Endometrial microvascular endothelial cells (primary cell): ENCODE data around the gene GPR55. TPM values are rescaled to one million over a fixed set of nuclear protein-coding genes. Genes with fewer than 3 reads are reported as not detected.

Experiments used
- in situ Hi-C: cut with HindIII; loops from 2 replicates; pipeline ENCODE4 v1.10.0; 2017; ENCODE audit warnings: low sequenced_read_pairs, low pct_unique_long_range_greater_than_20kb; ENCODE audit errors: inconsistent ontology term
- total RNA-seq: library from RNA; depleted of rRNA; stranded (reverse); fragments of >200 nt; gene quantifications from one replicate; pipeline ENCODE4 v1.2.3, GENCODE V29; 2015; ENCODE audit errors: inconsistent ontology term

The GPR55 gene
- total RNA-seq, 1 donor from 2014 or later = not detected

DNA sequence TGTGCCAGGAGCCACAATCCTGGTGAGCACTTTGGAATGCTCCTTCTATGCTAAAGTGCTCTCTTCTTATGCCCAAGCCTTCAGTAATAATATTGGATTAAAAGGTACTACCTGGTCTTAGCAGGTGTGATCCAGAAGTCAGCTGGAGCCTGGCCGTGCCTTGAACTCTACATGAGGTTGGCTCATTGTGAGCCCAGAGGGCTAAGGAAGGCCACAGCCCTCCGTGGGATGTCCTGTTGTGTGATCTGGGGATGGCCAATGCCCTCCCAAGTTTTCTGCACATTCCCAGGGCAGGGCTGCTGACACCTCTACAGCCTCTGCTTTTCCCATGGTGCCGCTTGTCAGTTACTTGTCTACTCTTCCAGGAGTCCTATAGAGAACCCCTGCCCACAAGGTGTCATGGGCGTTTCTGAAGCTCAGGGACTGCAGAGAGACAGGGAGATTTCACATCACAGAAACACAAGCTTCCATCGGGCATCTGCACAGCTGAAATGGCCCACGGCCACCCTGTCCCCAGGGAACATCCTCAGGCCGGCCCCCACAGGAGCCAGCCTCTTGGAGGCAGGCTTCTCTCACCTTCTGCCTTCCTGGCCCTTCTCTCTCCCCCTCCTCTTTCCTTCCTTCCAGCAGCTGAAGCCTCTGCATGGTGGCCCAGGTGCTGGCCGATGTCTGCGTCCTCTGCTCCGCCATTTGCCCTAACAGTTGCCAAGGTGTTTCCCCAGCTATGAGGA lies 27.3 kb upstream of the GPR55 start:
- in situ Hi-C loops = no loop called here

DNA sequence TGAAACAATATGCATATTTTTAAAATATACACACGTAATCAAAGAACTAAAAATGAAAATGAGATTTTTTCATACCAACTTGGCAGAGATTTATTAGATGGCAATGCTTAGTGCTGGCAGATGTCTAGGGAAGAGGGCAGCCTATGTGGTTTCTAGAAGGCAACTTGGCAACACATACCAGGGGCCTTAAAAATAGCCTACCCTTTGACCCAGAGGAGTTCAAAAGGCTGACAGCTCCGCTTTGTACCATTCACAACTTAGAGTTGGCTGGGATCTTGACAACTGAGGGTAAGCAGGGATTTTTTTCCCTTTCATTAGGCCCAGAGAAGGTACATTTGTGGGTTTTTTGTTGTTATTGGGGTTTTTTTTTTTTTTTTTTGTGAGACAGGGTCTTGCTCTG lies 26.4 kb upstream of the GPR55 start:
- in situ Hi-C loops = no loop called here

DNA sequence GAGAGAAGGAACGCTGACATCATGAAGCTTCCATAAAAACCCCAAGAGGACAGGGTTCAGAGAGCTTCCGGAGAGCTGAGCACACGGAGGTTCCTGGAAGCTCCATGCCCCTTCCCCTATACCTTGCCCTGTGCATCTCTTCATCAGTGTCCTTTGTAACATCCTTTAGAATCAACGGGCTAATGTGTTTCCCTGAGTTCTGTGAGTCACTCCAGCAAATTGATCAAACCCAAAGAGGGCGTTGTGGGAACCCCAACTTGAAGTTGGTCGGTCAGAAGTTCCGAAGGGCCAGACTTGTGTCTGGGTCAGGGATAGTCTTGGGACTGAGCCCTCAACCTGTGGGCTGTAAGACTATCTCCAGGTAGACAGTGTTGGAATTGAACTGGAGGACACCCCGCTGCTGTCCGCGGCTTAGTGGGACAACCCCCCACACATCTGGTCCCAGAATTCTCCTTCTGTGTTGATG lies 25.9 kb upstream of the GPR55 start:
- in situ Hi-C loops = no loop called here

DNA sequence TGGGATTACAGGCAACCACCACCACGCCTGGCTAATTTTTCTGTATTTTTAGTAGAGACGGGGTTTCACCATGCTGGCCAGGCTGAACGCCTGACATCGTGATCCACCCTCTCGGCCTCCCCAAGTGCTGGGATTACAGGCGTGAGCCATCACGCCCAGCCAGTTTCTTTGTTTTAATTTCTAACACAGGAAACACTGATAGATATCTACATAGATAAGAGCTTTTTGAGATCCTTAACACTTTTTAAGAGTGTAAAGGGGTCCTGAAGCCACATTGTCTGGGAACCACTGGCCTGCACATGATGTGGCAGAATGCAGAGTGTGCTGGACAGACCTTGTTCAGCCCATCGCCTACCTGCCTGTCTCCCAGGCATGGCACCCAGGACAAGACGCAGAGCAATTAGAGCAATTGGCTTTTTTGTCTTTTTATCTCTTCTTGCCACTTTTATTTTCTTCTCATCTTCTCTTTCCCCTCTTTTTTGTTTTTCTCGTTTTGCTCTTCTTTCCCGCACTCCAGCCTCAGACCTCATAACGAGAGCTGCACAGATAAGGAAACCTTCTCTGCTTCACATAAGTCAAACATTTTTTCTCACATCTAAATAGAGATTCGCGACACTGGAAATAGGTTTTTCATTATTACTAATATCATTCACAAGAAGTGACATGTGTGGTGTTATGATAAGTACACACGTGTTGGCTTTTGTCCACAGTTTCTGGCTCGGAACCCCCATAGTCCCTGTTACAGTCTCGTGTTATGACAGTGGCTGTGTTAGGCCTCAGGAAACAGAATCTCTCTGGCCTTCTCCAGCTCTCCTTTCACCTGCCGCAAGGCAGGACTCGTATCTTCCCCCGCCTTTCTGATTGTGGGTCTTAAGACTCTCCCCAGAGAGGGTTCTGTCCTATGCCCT lies 25.2 kb upstream of the GPR55 start:
- in situ Hi-C loops = no loop called here

DNA sequence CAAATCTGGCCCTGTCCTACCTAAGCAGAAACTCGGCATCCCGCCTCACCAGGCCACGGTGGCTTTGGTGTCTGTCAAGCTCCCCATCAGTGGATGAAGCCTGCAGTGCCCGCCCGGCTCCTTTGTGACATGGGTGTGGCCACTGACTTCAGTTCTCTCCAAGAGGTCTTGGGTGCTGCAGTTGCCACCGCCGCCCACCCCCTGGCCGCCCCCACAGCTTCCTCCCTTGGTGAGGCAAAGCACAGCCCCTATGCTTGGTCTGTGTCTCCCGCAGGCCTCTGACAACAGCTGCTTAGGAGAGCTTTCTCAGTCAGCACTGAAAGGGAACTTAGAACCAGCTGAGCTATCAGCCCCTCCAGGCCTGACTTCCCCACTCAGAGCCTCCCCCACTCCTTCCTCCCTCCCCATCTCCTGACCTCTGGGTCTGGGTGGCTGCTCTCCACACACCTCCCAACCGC lies 22.9 kb upstream of the GPR55 start:
- in situ Hi-C loops = no loop called here

DNA sequence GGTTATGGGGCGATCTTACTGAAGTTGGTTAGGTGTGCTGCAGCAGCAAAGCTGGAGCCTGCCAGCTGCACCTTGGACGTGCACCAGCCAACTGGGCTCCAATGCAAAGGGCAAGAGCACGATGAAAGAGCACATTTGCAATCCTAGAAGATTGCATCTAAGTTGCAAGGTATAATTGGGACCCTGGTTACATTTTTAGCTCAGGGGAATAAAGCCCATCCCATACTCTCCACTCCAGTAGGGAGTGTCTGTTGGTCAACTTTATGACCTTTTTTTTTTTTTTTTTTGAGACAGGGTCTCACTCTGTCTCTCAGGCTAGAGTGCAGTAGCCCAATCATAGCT lies 22.2 kb upstream of the GPR55 start:
- in situ Hi-C loops = no loop called here

DNA sequence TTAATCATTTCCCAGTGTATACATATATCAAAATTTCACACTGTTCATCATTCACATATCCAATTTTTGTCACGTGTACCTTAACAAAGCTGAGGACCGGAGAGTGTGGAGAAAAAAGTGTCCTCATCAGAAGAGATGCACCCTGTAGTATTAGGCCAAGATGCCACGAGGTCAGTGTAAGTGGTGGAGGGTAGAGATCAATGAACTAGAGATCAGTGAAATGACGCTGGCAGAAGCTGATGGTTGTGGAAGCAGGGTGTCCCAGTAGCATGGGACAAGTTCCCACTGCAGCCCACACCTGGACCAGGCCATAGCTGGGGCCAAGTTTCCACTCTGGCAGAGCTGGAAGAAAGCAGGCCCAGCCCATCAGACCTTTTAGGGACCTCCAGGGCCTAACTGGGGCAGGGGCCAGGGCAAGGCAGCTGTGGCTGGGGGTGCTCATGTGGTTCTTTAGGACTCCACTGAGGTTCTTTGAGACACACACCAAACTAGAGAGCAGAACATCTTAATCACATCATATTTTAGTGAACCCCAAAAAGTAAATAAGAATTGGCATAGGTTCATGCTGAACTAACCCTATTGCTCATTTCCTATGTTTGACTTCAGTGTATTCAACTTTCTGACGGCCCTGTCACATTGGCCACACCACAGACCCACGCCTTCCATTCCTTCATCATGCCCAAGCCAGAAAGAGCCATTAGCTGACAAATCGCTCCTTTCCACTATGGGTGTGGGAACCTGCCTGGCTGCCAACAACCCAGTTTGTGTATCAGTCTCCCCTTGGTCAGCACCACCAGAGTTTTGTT lies 21.6 kb upstream of the GPR55 start:
- in situ Hi-C loops = no loop called here

DNA sequence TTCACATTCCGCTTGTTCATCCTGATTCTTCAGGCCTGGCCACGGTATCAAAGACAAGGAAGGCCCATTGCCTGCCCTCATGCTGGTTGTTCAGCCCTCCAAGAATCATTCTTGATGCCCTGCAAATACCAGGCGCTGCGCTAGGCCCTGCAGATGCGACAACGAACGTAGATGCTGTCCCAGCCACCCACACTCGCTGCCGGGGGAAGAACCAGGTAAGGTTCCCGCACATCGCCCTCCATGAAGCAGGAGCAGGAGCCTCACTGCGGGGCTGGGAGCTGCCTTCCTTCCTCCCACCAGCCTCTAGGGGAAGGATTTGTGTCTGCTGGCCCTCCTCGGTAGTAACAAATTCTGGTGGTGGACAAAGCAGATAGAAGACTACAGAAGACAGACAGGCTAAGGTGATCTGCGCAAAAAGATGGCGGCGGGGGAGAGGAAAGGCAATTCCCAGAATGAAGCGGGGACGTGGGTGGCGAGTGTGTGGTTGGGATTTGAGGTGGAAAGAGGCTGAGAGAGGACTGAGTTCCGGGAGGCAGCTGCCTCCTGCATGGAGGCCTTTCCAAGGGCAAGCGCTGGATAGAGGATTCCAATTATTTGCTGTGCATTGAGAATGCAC lies 19.8 kb upstream of the GPR55 start:
- in situ Hi-C loops = no loop called here

DNA sequence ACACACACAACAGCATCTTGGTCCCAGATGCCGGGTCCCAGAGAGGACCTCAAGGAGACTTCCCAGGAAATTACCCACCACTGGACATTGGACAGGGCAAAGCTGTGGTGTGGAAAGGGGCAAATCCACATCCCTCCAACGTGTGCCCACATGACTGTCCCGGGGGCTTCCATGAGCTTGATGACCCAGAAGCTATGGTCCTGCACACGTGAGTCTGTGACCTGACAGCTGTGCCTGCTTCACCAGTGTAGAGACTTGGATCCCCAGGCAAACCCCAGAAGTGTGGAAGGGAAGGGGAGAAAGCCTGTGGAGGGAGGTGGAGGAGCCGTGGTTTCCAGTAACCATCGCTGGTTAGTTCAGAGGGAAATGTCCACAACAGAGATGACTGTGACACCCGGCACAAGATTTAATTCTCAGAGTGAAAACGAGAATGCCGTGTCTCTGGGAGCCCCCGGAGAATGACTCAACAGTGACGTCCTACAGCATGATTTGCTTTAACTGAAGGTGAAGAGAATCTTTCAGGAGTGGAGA lies 19.1 kb upstream of the GPR55 start:
- in situ Hi-C loops = no loop called here

DNA sequence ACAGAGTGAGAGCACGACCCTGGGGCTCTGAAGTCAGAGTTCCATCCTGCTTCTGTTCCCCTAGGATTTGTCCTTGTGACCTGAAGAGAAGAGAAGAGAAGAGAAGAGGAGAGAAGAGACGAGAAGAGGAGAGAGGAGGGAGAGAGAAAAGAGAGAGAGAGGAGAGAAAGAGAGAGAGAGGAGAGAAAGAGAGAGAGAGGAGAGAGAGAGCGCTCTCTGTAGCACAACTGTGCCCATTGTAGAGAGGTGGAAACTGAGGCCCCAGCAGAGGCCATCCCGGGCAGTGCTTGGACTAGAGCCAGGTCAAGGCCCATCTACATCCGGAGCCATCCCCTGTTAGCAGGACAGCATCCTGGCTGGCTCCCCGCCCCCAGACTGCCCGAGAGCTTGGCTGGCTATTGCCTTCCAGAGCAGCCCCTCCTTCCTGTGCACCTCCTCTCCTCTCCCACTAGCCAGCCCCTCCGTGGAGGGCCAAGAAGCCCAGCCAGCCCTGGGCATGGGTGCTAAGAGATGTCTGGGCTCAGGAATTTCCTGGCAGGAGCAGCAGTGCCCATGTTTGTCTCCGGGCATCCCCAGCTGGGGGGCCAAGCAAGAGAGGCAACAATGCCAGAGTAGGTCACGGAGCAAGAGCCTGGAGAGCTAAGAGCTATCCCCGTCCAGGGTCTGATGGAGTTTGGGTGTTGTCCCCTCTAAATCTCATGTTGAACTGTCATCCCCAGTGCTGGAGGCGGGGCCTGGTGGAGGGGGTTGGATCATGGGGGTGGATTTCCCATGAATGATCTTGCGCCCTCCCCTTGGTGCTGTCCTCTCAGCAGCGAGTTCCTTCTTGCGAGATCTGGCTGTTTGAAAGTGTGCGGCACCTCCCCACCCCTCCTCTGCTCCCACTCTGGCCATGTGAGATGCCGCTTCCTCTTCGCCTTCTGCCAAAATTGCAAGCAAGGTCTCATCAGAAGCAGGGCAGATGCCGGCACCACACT lies 18.2 kb upstream of the GPR55 start:
- in situ Hi-C loops = no loop called here

DNA sequence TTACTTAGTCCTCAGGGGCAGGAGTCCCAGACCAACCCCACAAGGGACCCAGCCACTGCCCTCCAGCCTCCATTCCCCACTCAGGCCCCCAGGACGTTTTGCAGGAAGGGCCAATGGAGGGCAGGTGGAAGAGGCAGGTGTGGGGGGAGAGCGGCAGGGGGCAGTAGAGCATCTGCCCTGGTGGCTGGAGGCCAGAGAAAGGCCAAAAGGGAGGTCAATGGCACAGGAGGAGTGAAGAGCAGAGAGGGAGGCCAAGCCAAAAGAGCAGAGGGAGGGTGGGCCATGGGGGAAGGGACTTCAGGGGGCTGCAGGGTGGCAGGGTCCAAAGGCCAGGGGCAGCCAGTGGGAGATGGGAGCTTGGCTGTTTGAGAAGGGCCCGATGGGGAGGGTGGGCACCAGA lies 17.3 kb upstream of the GPR55 start:
- in situ Hi-C loops = no loop called here

DNA sequence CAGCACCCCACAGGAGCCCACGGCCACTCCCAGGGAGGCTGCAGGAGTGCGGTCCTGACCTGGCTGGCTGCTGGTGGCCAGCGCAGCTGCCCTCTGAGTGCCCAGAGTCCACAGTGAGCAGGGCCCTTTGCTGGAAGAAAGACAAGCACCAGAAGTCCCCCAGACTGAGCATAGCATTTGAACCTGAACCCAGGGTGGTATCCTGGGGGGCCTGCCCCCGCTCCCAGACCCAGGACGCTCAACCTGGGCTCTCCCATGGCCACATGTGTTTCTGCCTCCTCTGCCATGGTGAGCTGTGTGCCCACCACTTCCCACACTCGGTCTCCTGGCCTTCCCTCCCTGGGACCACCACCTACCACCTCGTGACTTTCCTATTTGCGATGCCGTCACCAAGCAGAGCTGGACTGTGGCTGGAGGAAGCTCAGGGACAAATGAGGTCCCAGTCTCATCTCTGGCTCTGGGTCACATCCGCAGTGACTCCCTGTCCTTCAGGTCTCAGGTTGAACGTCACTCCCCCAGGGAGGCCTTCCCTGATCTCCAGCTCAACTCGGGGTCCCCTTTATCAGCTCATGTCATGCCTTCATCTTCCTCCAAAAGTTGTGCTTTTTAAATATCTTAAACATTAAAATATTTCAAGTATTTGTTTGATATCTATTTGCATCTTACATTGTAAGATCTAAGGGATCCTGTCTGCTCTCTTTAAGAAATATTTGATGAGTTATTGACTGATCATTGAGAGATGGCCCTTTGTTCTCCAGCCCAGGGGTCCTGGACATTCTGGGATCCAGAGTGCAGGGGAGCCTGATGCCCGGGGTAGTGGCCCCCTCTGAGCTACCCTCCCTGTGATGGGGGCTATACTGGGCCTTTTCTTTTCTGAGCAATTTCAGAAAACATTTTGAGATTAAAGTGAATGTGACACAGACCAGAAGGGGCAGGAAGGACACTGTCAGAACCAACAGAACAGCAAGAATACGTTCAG lies 16.4 kb upstream of the GPR55 start:
- in situ Hi-C loops = no loop called here

DNA sequence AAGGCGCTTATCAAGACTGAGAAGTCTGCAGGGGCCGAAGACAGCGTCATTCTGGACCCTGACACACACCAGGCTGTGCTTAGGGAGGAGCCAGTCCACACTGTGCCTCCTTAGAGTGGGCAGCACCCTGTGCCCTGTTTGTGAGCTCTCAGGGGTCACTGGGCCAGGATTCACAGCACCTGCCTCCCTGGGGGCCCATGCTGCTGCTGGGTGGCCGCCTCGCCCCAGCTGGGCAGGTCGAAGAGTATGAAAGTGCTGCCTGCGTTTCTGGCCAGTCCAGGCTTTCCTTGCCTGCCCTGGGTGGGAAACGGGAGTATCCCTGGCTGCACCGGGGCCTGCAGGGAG lies 15.4 kb upstream of the GPR55 start:
- in situ Hi-C loops = no loop called here

DNA sequence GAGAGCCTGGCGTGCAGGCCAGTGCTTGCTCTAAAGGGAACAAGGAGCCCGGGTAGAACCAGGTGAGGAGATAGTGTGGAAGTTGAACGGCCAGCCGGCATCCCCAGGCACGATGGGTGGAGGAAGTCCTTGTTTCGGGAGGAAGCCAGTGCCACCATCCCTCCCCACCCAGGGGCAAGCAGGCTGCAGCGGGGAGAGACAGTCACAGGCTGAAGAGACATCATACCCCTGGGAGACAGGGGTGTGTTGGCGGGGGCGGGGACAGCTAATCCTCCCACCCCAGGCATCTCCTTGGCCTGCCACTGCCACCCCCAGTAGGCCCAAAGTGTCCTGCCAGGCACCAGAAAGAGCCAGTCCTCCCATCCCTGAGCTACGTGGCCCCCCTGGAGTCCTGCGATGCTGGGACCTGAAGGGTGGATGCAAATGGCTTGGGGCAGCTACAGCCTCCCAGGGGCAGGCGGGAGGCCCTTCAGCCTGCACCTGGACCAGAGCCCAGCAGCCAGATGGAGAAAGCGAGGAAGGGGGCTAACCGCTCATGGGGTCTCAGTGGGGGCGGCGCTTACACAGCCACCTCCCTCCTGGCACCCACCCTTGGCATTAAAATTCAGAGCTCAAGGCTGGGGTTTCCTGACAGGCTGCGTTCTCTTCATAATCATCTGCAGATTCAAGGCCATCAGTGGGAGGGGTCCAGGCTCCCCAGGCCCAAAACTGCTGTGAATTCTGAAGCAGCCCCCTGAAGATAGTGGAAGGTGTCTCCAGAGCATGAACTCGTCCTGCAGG lies 14.8 kb upstream of the GPR55 start:
- in situ Hi-C loops = no loop called here

DNA sequence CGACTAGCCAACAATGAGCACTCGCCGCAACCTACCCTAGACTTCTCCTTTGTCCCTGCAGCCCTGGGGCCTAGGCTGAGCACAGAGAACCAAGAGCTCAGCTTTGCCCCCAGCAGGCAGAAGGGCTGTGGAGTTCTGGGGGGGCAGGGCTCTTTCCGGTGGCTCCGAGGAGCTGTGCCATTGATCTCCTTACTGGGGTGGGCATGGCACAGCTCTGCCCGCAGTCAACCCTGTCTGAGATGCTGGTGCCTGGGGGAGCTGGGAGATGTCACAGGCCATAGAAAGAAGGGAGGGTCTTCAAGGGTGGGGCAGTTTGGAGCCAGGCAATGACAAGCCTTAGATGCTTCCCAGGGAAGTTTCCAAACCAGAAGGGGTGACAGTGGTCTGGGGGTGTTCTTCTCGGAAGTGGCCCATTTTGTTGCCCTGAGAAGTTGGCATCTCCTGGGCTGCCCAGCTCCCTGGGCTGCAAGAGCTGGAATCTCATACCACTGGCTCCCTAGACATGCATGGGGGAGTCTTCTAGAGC lies 14.1 kb upstream of the GPR55 start:
- in situ Hi-C loops = no loop called here
